ENCODE results near the gene UBL4A. TPM values are rescaled to one million over a fixed set of nuclear protein-coding genes. Genes with fewer than 3 reads are reported as not detected.
A peak's percentile ranks its signal among the peaks of the same experiment; 100 is the strongest.

UBL4A gene
- total RNA-seq, 4 donors from 2014 or later: 14.7 to 36.3 (median 29.5) TPM

DNA sequence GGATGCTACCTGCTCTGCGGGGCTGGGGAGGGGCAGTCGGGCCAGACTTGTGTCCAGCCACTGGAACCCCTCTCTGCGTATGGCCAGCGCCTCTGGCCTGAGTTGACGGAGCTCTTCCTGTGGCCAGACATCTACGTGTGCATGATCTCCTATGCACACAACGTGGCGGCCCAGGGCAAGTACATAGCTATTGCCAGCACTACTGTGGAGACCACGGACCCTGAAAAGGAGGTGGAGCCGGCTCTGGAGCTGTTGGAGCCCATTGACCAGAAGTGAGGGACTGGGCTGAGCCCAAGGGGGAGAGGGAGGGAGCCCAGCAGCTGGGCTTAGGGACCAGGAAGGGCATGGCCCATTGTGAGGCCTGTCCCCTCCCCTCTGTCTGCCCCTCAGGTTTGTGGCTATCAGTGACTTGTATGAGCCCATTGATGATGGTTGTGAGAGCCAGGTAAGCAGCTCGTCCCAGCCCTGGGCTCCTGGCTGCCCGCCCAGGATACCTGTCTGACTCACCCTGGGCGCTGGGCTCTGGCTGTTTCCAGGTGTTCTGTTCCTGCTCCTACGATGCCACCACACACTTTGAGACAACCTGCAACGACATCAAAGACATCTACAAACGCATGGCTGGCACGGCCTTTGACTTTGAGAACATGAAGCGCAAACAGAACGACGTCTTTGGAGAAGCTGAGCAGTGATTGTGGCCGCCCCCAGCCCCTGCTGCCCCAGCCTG, 44.3 kb downstream of the UBL4A start:
- Histone ChIP-seq H3K27me3 (no peaks in the 10 kb centered on the region), H3K27ac (no peak overlapping the region), H3K36me3 (no peaks in the 10 kb centered on the region), H3K4me3 (no peak overlapping the region), H3K4me1 (peaks cover 0 to 6% of the 10 kb centered on the region in 2 donors), H3K9me3 (no peaks in the 10 kb centered on the region)
- TF ChIP-seq POLR2A (IDR thresholded peaks at IDR 0.05) (no peak), CTCF (IDR thresholded peaks at IDR 0.05) (no peak)
- DNase-seq: no peak
- intact Hi-C loops (cut with DNase I; ENCODE audit: low total_unique reads): no loop called here

DNA sequence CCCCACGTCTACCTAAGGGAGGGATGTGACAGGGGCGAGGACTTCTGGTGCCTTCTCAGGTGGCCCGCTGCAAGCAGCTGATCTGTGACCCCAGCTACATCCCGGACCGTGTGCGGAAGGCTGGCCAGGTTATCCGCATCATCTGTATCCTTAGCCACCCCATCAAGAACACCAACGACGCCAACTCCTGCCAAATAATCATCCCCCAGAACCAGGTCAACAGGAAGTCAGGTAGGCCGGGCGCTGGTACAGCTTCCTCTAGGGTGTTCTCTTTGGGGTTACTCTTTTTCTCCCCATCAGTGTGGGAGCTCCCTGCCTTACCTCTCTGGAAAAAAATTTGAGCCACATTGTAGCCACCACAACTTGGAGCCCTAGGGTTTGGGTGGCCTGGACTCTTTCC, 44.9 kb downstream of the UBL4A start:
- H3K4me1 ChIP-seq: peaks cover 0 to 6% of the 10 kb centered on the region in 2 donors

GRCh38 chrX:154440623-154441357, 45.6 kb downstream of the UBL4A start:
- Histone ChIP-seq H3K4me3 (no peak overlapping the region), H3K36me3 (no peaks in the 10 kb centered on the region), H3K9me3 (no peaks in the 10 kb centered on the region), H3K27me3 (no peaks in the 10 kb centered on the region), H3K27ac (no peak overlapping the region), H3K4me1 (peaks cover 0 to 6% of the 10 kb centered on the region in 2 donors)
- intact Hi-C loops (cut with DNase I; ENCODE audit: low total_unique reads): no loop called here
- TF ChIP-seq POLR2A (IDR thresholded peaks at IDR 0.05): no peak
- no peak for DNase-seq

More for the DNA sequence above, 44.9 kb downstream of the UBL4A start:
- intact Hi-C loops (cut with DNase I; ENCODE audit: low total_unique reads): no loop called here
- Histone ChIP-seq H3K4me3 (no peak overlapping the region), H3K36me3 (no peaks in the 10 kb centered on the region), H3K9me3 (no peaks in the 10 kb centered on the region), H3K27me3 (no peaks in the 10 kb centered on the region), H3K27ac (no peak overlapping the region)
- DNase-seq: no peak
- TF ChIP-seq POLR2A (IDR thresholded peaks at IDR 0.05) (no peak), CTCF (IDR thresholded peaks at IDR 0.05) (no peak)

GRCh38 chrX:154439841-154440240, 46.6 kb downstream of the UBL4A start:
- Histone ChIP-seq H3K27me3 (no peaks in the 10 kb centered on the region), H3K36me3 (no peaks in the 10 kb centered on the region), H3K9me3 (no peaks in the 10 kb centered on the region), H3K27ac (no peak overlapping the region), H3K4me3 (no peak overlapping the region), H3K4me1 (peaks cover 0 to 6% of the 10 kb centered on the region in 2 donors)
- no peak for DNase-seq
- intact Hi-C loops (cut with DNase I; ENCODE audit: low total_unique reads): no loop called here
- TF ChIP-seq CTCF (IDR thresholded peaks at IDR 0.05): no peak
- TF ChIP-seq POLR2A (IDR thresholded peaks at IDR 0.05): no peak

GRCh38 chrX:154437971-154438893, 48.2 kb downstream of the UBL4A start:
- Histone ChIP-seq H3K27ac (peak overlapping the region; percentile 89 to 96), H3K9me3 (no peaks in the 10 kb centered on the region), H3K27me3 (no peaks in the 10 kb centered on the region), H3K36me3 (no peaks in the 10 kb centered on the region), H3K4me3 (peak overlapping the region; percentile 45 to 82), H3K4me1 (peaks cover 0 to 6% of the 10 kb centered on the region in 2 donors)
- TF ChIP-seq POLR2A (IDR thresholded peaks at IDR 0.05): no peak
- TF ChIP-seq CTCF (IDR thresholded peaks at IDR 0.05): no peak
- DNase-seq: no peak
- intact Hi-C loops (cut with DNase I; ENCODE audit: low total_unique reads): no loop called here

Measured in uterus (tissue), 4 donors.